CD8-positive, alpha-beta memory T cell (primary cell): ENCODE measurements around the gene COL4A1. TPM values are rescaled to one million over a fixed set of nuclear protein-coding genes. Genes with fewer than 3 reads are reported as not detected.

Source experiments
- CTCF ChIA-PET: fragments of 350-600 bp; sonication (Branson Sonifier 250); formaldehyde crosslinking; loops from one replicate; lab custom pipeline; 2021; ENCODE audit warnings: antibody characterized with exemption; lab: Charles Lee
- POLR2A ChIA-PET: fragments of 350-600 bp; sonication (Branson Sonifier 250); formaldehyde crosslinking; loops from one replicate; lab custom pipeline; 2021; ENCODE audit warnings: antibody characterized with exemption; lab: Charles Lee
- DNase-seq, 5 donors: peaks; one replicate each; pipeline versions ENCODE4 v3.0.0 to v3.0.0-alpha.2; 2020 to 2022; ENCODE audit warnings: mixed read lengths in 1 of 5
- H3K27ac ChIP-seq: one replicate; pipeline ENCODE4 v1.7.0; 2013; ENCODE audit warnings: low read depth, mild to moderate bottlenecking, low read length, moderate library complexity
- H3K27me3 ChIP-seq: 2 replicates; pipeline ENCODE4 v1.7.0; 2013; ENCODE audit warnings: low read length, mild to moderate bottlenecking; ENCODE audit not compliant: insufficient read depth, poor library complexity, severe bottlenecking
- H3K36me3 ChIP-seq: 2 replicates; pipeline ENCODE4 v1.7.0; 2013; ENCODE audit warnings: mild to moderate bottlenecking, low read length, moderate library complexity; ENCODE audit not compliant: insufficient read depth
- H3K4me1 ChIP-seq: 2 replicates; pipeline ENCODE4 v1.7.0; 2013; ENCODE audit warnings: mild to moderate bottlenecking, low read length, moderate library complexity; ENCODE audit not compliant: insufficient read depth
- H3K4me3 ChIP-seq: 2 replicates; pipeline ENCODE4 v1.7.0; 2013; ENCODE audit warnings: mild to moderate bottlenecking, low read length
- H3K9me3 ChIP-seq: 2 replicates; pipeline ENCODE4 v1.7.0; 2013; ENCODE audit warnings: mild to moderate bottlenecking, low read length
- H3K27ac Mint-ChIP-seq, 8 donors: one replicate each; pipeline ENCODE4 v1.8.0; 2020 to 2021; ENCODE audit warnings: mixed read lengths in 8 of 8, mild to moderate bottlenecking in 6 of 8, inconsistent platforms in 3 of 8, moderate library complexity in 3 of 8
- H3K27me3 Mint-ChIP-seq, 2 donors: one replicate each; pipeline ENCODE4 v1.8.0; 2020 to 2021; ENCODE audit warnings: mixed read lengths in 2 of 2, mild to moderate bottlenecking in 1 of 2, moderate library complexity in 1 of 2
- H3K36me3 Mint-ChIP-seq, 3 donors: one replicate each; pipeline ENCODE4 v1.8.0; 2020 to 2021; ENCODE audit warnings: mixed read lengths in 3 of 3, inconsistent platforms in 1 of 3, mild to moderate bottlenecking in 1 of 3
- H3K4me1 Mint-ChIP-seq, 3 donors: one replicate each; pipeline ENCODE4 v1.8.0; 2020 to 2021; ENCODE audit warnings: mixed read lengths in 3 of 3, inconsistent platforms in 1 of 3, mild to moderate bottlenecking in 1 of 3
- H3K4me3 Mint-ChIP-seq, 7 donors: one replicate each; pipeline ENCODE4 v1.8.0; 2020 to 2021; ENCODE audit warnings: mixed read lengths in 7 of 7, mild to moderate bottlenecking in 6 of 7, moderate library complexity in 4 of 7, inconsistent platforms in 2 of 7
- H3K9me3 Mint-ChIP-seq, 5 donors: one replicate each; pipeline ENCODE4 v1.8.0; 2020 to 2022; ENCODE audit warnings: mixed read lengths in 5 of 5, mild to moderate bottlenecking in 3 of 5, moderate library complexity in 2 of 5, inconsistent platforms in 1 of 5
- polyA plus RNA-seq: library from polyadenylated mRNA; unstranded; fragments of 300-500 nt; fragmentation: Illumina TruSeq; gene quantifications from one replicate; pipeline ENCODE4 v1.2.3, GENCODE V29; 2021
- total RNA-seq, 2 experiments: library from RNA; stranded (reverse); gene quantifications; one replicate each; pipeline ENCODE4 v1.2.3, GENCODE V29; 2021

Gene COL4A1
- total and polyA plus RNA-seq, 3 experiments from 2014 or later, result not detected

DNA sequence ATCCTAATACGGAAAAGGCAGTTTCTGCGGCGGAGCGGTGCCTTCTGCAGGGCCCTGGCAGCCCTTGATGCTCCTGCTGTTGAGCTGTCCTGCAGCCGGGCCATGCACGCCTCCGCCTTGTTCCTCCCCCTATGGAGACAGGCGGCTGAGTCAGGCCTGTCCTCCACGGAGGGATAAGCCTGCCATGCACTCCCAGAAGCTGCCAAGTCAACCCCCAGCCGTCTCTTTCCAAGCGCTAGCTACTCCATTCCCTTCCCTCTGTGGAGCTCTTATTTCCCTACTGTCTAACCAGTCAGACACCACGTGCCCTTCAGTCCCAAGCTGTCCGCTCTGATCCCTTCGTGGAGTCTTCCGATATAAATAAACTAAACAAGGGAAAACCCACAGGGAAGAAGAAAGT, 197.0 kb downstream of the COL4A1 start:
- H3K4me3 ChIP-seq, result no peak overlapping the region
- Mint-ChIP-seq H3K4me3 (no peak overlapping the region), H3K36me3 (no peaks in the 10 kb centered on the region), H3K27ac (no peak overlapping the region), H3K9me3 (peaks cover 0 to 5% (median 0%) of the 10 kb centered on the region in 5 donors), H3K4me1 (no peaks in the 10 kb centered on the region), H3K27me3 (peaks cover 2 to 3% of the 10 kb centered on the region in 2 donors)
- no peaks in the 10 kb centered on the region for H3K4me1 ChIP-seq
- no peak overlapping the region for H3K27ac ChIP-seq
- no peaks in the 10 kb centered on the region for H3K9me3 ChIP-seq
- H3K36me3 ChIP-seq, result no peaks in the 10 kb centered on the region
- POLR2A ChIA-PET, result no interaction called here
- CTCF ChIA-PET, result no interaction called here
- no peaks in the 10 kb centered on the region for H3K27me3 ChIP-seq
- DNase-seq, result no peak

- Histone ChIP-seq H3K9me3 (no peaks in the 10 kb centered on the region), H3K27ac (no peak overlapping the region), H3K36me3 (no peaks in the 10 kb centered on the region), H3K27me3 (no peaks in the 10 kb centered on the region), H3K4me3 (no peak overlapping the region), H3K4me1 (no peaks in the 10 kb centered on the region)
- H3K27me3 Mint-ChIP-seq, result no peaks in the 10 kb centered on the region
- DNase-seq, result no peak
- no peaks in the 10 kb centered on the region for H3K4me1 Mint-ChIP-seq
- H3K9me3 Mint-ChIP-seq, result peaks cover 0 to 2% (median 0%) of the 10 kb centered on the region in 5 donors
- CTCF ChIA-PET, result no interaction called here
- H3K36me3 Mint-ChIP-seq, result no peaks in the 10 kb centered on the region
- POLR2A ChIA-PET, result no interaction called here
- no peak overlapping the region for H3K27ac Mint-ChIP-seq
- H3K4me3 Mint-ChIP-seq, result no peak overlapping the region
Observed at GRCh38 chr13:110109140-110109783, 197.7 kb downstream of the COL4A1 start.

DNA sequence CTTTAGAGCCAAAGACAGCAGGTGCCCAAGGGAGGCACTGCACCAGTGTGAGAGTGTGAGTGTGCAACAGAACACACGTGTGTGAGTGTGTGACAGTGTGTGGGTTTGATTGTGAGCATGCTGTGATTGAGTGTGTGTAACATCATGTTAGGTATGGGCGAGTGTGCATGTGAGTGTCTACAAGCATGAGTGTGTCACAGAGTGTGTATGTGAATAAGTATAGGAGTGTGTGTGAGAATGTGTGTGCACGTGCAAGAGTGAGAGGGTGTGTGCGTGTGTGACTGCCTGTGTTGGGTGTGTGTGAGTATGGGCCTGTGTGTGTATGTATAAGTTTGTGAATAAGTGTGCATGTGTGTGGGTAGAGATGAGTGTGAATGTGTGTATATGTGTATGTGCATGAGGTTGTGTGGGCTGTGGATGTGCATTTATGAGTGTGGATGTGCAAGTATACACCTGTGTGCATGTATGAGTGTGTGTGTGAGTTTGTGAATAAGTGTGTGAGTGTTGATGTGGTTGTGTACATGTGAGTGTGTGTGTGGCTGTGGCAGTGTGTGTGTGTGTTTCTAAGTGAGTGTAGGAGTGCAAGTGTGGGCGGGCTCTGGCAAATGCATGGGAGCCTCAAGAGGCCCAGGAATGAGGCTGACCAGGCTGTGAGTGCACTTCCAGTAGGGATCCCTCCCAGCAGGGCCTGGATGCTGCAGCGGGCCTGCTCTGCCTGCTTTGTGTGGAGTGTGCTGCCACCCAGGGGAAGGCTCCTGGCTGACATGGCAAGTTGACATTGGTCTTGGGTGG, 198.4 kb downstream of the COL4A1 start:
- POLR2A ChIA-PET, result no interaction called here
- no peaks in the 10 kb centered on the region for H3K9me3 ChIP-seq
- no peak overlapping the region for H3K27ac ChIP-seq
- H3K27me3 Mint-ChIP-seq, result no peaks in the 10 kb centered on the region
- H3K36me3 ChIP-seq, result no peaks in the 10 kb centered on the region
- H3K27me3 ChIP-seq, result no peaks in the 10 kb centered on the region
- no peak overlapping the region for H3K27ac Mint-ChIP-seq
- H3K4me3 Mint-ChIP-seq, result no peak overlapping the region
- H3K4me3 ChIP-seq, result no peak overlapping the region
- peaks cover 0 to 2% (median 0%) of the 10 kb centered on the region in 5 donors for H3K9me3 Mint-ChIP-seq
- no peaks in the 10 kb centered on the region for H3K4me1 Mint-ChIP-seq
- CTCF ChIA-PET, result no interaction called here
- no peaks in the 10 kb centered on the region for H3K36me3 Mint-ChIP-seq
- DNase-seq, result no peak
- no peaks in the 10 kb centered on the region for H3K4me1 ChIP-seq

GRCh38 chr13:110107568-110108347, 199.2 kb downstream of the COL4A1 start:
- Mint-ChIP-seq H3K4me1 (no peaks in the 10 kb centered on the region), H3K9me3 (peaks cover 0 to 6% (median 0%) of the 10 kb centered on the region in 5 donors), H3K36me3 (no peaks in the 10 kb centered on the region), H3K4me3 (no peak overlapping the region), H3K27ac (no peak overlapping the region), H3K27me3 (no peaks in the 10 kb centered on the region)
- Histone ChIP-seq H3K9me3 (no peaks in the 10 kb centered on the region), H3K27me3 (no peaks in the 10 kb centered on the region), H3K36me3 (no peaks in the 10 kb centered on the region), H3K4me3 (no peak overlapping the region), H3K27ac (no peak overlapping the region), H3K4me1 (no peaks in the 10 kb centered on the region)
- ChIA-PET CTCF (no interaction called here), POLR2A (no interaction called here)
- no peak for DNase-seq

GRCh38 chr13:110106726-110107125, 200.2 kb downstream of the COL4A1 start:
- Histone ChIP-seq H3K4me1 (no peaks in the 10 kb centered on the region), H3K9me3 (no peaks in the 10 kb centered on the region), H3K27me3 (no peaks in the 10 kb centered on the region), H3K27ac (no peak overlapping the region), H3K36me3 (no peaks in the 10 kb centered on the region), H3K4me3 (no peak overlapping the region)
- ChIA-PET POLR2A (no interaction called here), CTCF (no interaction called here)
- no peak overlapping the region for H3K27ac Mint-ChIP-seq
- no peak overlapping the region for H3K4me3 Mint-ChIP-seq
- H3K27me3 Mint-ChIP-seq, result no peaks in the 10 kb centered on the region
- DNase-seq, result no peak
- no peaks in the 10 kb centered on the region for H3K36me3 Mint-ChIP-seq
- H3K9me3 Mint-ChIP-seq, result peaks cover 0 to 12% (median 0%) of the 10 kb centered on the region in 5 donors
- no peaks in the 10 kb centered on the region for H3K4me1 Mint-ChIP-seq

DNA sequence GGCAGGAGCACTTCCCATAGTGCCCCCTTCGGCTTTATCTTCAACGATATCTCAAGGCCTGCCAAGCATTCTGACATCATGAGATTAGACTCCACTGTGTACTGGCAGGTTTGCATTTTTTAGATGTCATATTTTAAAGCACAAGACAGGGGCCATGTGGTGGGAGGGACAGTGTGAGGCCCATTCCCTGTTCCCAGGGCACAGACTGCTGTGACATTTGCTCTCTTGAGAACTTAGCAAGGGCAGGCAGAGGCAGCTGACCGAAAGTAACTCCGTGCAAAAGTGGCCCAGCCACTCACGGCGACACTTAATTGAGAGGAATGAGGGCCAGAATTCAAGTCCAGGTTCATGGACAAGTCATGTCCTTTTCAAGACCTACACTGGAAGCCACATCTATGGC, 201.8 kb downstream of the COL4A1 start:
- DNase-seq, result no peak
- H3K27me3 ChIP-seq, result no peaks in the 10 kb centered on the region
- Mint-ChIP-seq H3K4me3 (no peak overlapping the region), H3K36me3 (no peaks in the 10 kb centered on the region), H3K27me3 (no peaks in the 10 kb centered on the region), H3K4me1 (no peaks in the 10 kb centered on the region), H3K9me3 (peaks cover 0 to 14% (median 3%) of the 10 kb centered on the region in 5 donors), H3K27ac (peak overlapping the region in 1 of 8 donors; percentile 65)
- no peak overlapping the region for H3K4me3 ChIP-seq
- H3K4me1 ChIP-seq, result no peaks in the 10 kb centered on the region
- H3K36me3 ChIP-seq, result no peaks in the 10 kb centered on the region
- ChIA-PET POLR2A (no interaction called here), CTCF (no interaction called here)
- no peaks in the 10 kb centered on the region for H3K9me3 ChIP-seq
- no peak overlapping the region for H3K27ac ChIP-seq

GRCh38 chr13:110103534-110103933, 203.4 kb downstream of the COL4A1 start:
- H3K36me3 ChIP-seq, result no peaks in the 10 kb centered on the region
- no peak overlapping the region for H3K27ac ChIP-seq
- Mint-ChIP-seq H3K27me3 (no peaks in the 10 kb centered on the region), H3K9me3 (peaks cover 3 to 22% (median 7%) of the 10 kb centered on the region in 5 donors), H3K4me1 (no peaks in the 10 kb centered on the region), H3K27ac (no peak overlapping the region), H3K4me3 (no peak overlapping the region), H3K36me3 (no peaks in the 10 kb centered on the region)
- H3K27me3 ChIP-seq, result no peaks in the 10 kb centered on the region
- CTCF ChIA-PET, result no interaction called here
- no peak for DNase-seq
- H3K4me3 ChIP-seq, result no peak overlapping the region
- no peaks in the 10 kb centered on the region for H3K9me3 ChIP-seq
- no peaks in the 10 kb centered on the region for H3K4me1 ChIP-seq
- POLR2A ChIA-PET, result no interaction called here

DNA sequence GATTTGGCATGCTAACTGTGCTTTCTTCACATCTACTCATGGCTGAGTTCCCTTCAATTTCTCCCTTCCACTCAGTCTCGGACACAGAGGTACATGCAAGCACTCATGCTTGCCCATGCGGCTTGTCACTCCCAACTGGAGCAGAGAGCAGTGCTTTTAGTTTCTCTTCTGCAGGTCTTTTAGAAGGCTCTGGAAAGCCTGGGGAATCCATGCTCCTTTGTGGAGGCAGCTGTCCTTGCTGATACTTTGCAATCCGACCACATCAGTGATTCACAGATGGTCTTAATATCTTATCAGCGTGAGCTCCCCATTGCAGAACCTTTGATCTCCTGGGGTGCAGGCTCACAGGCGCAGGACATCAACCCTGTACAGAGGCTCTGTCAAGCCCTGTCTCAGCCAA, 203.9 kb downstream of the COL4A1 start:
- ChIA-PET POLR2A (no interaction called here), CTCF (no interaction called here)
- Mint-ChIP-seq H3K27me3 (no peaks in the 10 kb centered on the region), H3K4me3 (no peak overlapping the region), H3K4me1 (no peaks in the 10 kb centered on the region), H3K9me3 (peaks cover 4 to 26% (median 7%) of the 10 kb centered on the region in 5 donors), H3K27ac (no peak overlapping the region), H3K36me3 (no peaks in the 10 kb centered on the region)
- H3K27me3 ChIP-seq, result no peaks in the 10 kb centered on the region
- no peaks in the 10 kb centered on the region for H3K36me3 ChIP-seq
- DNase-seq, result no peak
- H3K9me3 ChIP-seq, result no peaks in the 10 kb centered on the region
- H3K4me3 ChIP-seq, result no peak overlapping the region
- H3K27ac ChIP-seq, result no peak overlapping the region
- H3K4me1 ChIP-seq, result no peaks in the 10 kb centered on the region
